Suprapubic skin (tissue), 4 donors: ENCODE measurements around the gene DSCAM.

Experiments
- CTCF ChIP-seq, 2 donors: fragments of 200-600 bp in 1 of 2; fragments of 450-650 bp in 1 of 2; sonication (generic) in 1 of 2; IDR thresholded peaks; one replicate each; pipeline ENCODE4 v1.5.1; 2016 to 2019; ENCODE audit warnings: antibody characterized with exemption in 2 of 2, mild to moderate bottlenecking in 1 of 2, moderate library complexity in 1 of 2
- EP300 ChIP-seq: sonication (generic); formaldehyde crosslinking; IDR thresholded peaks from one replicate; pipeline ENCODE4 v1.6.1; 2017; ENCODE audit warnings: antibody characterized with exemption
- POLR2AphosphoS5 ChIP-seq, 3 donors: sonication (generic); formaldehyde crosslinking; IDR thresholded peaks; one replicate each; pipeline ENCODE4 v1.6.1; 2017; ENCODE audit warnings: antibody characterized with exemption in 3 of 3

- TF ChIP-seq EP300, result no peak
- TF ChIP-seq CTCF (IDR thresholded peaks at IDR 0.05), result peak in 1 of 2 donors; percentile 7
- no peak for TF ChIP-seq POLR2AphosphoS5 (IDR thresholded peaks at IDR 0.05)
These were observed 4.8 kb downstream of the DSCAM start for GRCh38 chr21:40842197-40842552.
